Neural progenitor cell (in vitro differentiated cells): ENCODE measurements around the gene SH3BGRL.

Experiments used
- EZH2 ChIP-seq: fragments of 200-600 bp; sonication (generic); IDR thresholded peaks from 2 replicates; pipeline ENCODE4 v1.6.1; 2017; ENCODE audit warnings: antibody characterized with exemption, mild to moderate bottlenecking, moderate library complexity
- EZH2phosphoT487 ChIP-seq: fragments of 200-600 bp; sonication (generic); IDR thresholded peaks from 2 replicates; pipeline ENCODE4 v1.6.1; 2017; ENCODE audit warnings: antibody characterized with exemption
- TF ChIP-seq, protein P1 (sequence below): fragments of 200-600 bp; sonication (generic); IDR thresholded peaks from 2 replicates; pipeline ENCODE4 v1.5.1; 2017; ENCODE audit warnings: antibody characterized with exemption, mild to moderate bottlenecking

DNA sequence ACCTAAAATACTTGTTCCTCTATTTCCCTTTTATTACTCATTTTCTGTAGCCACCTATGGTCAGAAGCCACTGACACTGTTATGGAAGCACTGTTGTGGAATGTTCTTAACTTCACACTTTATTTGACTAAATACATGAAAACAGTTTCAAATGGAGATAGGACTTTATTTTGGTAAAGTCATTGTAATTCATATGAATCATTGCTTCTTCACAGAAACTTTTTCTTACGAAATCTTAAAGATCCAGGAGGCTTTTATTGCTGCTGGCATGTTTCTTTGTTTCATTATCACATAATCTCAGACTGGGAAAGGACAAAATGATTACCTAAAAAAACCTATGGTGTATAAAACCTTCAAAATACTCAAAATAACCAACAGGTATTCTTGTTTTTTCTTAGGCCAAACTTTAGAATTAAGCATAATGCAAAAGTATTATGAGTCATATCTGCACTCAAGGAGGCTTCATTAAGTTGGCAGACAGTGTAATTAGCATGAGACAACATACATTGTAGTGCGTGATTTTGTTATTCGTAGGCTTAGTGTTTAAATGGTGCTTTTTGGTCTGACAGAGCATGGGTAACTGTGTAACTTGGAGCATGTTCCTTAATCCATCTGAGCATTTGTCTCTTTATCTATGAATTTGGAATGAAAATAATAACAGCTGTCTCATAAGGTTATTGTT, 58.0 kb downstream of the SH3BGRL start:
- TF ChIP-seq, protein P1, sequence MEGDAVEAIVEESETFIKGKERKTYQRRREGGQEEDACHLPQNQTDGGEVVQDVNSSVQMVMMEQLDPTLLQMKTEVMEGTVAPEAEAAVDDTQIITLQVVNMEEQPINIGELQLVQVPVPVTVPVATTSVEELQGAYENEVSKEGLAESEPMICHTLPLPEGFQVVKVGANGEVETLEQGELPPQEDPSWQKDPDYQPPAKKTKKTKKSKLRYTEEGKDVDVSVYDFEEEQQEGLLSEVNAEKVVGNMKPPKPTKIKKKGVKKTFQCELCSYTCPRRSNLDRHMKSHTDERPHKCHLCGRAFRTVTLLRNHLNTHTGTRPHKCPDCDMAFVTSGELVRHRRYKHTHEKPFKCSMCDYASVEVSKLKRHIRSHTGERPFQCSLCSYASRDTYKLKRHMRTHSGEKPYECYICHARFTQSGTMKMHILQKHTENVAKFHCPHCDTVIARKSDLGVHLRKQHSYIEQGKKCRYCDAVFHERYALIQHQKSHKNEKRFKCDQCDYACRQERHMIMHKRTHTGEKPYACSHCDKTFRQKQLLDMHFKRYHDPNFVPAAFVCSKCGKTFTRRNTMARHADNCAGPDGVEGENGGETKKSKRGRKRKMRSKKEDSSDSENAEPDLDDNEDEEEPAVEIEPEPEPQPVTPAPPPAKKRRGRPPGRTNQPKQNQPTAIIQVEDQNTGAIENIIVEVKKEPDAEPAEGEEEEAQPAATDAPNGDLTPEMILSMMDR = no peak
- TF ChIP-seq EZH2 (no peak), EZH2phosphoT487 (no peak)
